Breast epithelium (tissue), 3 donors: Measurements from ENCODE around the gene OR2L8.

Experiments used
- POLR2A ChIP-seq: fragments of 450-650 bp; IDR thresholded peaks from one replicate; pipeline ENCODE4 v1.6.1; 2016; ENCODE audit warnings: antibody characterized with exemption, mild to moderate bottlenecking, moderate library complexity
- POLR2AphosphoS5 ChIP-seq, 3 donors: sonication (generic); formaldehyde crosslinking; IDR thresholded peaks; one replicate each; pipeline ENCODE4 v1.6.1; 2017; ENCODE audit warnings: antibody characterized with exemption in 3 of 3
- TF ChIP-seq, protein P1 (sequence below), 3 donors: fragments of 450-650 bp; IDR thresholded peaks; one replicate each; pipeline ENCODE4 v1.5.1; 2016 to 2017; ENCODE audit warnings: antibody characterized with exemption in 3 of 3, mild to moderate bottlenecking in 3 of 3, moderate library complexity in 3 of 3

DNA sequence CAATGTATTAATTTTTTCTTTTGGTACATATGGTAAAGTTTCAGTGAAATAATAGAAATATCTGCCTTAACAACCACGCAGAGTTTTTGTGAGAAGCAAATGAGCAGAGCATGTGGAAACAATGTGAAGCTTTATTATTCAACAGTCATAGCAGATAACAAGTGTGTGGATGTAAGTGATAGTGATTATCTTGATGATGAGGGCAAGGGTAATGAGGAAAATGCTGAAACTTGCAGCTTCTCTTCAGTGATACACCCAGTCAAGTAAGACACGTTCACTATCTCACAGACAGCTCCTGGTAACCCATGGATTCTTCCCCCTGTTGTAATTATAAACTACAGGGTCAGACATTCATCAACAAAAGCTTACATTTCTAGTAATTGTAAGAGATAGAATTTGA lies 50.2 kb downstream of the OR2L8 start:
- TF ChIP-seq, protein P1, sequence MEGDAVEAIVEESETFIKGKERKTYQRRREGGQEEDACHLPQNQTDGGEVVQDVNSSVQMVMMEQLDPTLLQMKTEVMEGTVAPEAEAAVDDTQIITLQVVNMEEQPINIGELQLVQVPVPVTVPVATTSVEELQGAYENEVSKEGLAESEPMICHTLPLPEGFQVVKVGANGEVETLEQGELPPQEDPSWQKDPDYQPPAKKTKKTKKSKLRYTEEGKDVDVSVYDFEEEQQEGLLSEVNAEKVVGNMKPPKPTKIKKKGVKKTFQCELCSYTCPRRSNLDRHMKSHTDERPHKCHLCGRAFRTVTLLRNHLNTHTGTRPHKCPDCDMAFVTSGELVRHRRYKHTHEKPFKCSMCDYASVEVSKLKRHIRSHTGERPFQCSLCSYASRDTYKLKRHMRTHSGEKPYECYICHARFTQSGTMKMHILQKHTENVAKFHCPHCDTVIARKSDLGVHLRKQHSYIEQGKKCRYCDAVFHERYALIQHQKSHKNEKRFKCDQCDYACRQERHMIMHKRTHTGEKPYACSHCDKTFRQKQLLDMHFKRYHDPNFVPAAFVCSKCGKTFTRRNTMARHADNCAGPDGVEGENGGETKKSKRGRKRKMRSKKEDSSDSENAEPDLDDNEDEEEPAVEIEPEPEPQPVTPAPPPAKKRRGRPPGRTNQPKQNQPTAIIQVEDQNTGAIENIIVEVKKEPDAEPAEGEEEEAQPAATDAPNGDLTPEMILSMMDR (IDR thresholded peaks at IDR 0.05) = no peak
- TF ChIP-seq POLR2A (no peak), POLR2AphosphoS5 (IDR thresholded peaks at IDR 0.05) (no peak)
